Astrocyte of the cerebellum (primary cell): Measurements from ENCODE around the gene EIF3I.

Experiments used
- DNase-seq: peaks from one replicate; pipeline ENCODE4 v3.0.0-alpha.2; 2011; ENCODE audit warnings: low read depth
- H3K4me3 ChIP-seq: 2 replicates; pipeline ENCODE4 v1.5.1; 2011; ENCODE audit warnings: mild to moderate bottlenecking, low read depth, low read length, moderate library complexity
- CTCF ChIP-seq: IDR thresholded peaks from 2 replicates; pipeline ENCODE4 v1.5.1; 2012; ENCODE audit warnings: low read length, low read depth, moderate library complexity, mild to moderate bottlenecking; ENCODE audit errors: missing control alignments
- in situ Hi-C: cut with HindIII; loops from 2 replicates; pipeline ENCODE4 v1.10.0; 2017; ENCODE audit warnings: low sequenced_read_pairs

The EIF3I gene

GRCh38 chr1:32201011-32201855 is 21.0 kb upstream of the EIF3I start:
- DNase-seq: no peak
- peak overlapping the region; percentile 62 for H3K4me3 ChIP-seq
- TF ChIP-seq CTCF: no peak
- in situ Hi-C loops: loop anchor here (10.0 kb wide), 1 partner anchor 174 kb away; no protein-coding TSS in a partner anchor

GRCh38 chr1:32204943-32205361 is 17.3 kb upstream of the EIF3I start:
- in situ Hi-C loops: loop anchor here (10.0 kb wide), 1 partner anchor 170 kb away; no protein-coding TSS in a partner anchor
- DNase-seq: no peak
- peak overlapping the region; percentile 77 for H3K4me3 ChIP-seq
- TF ChIP-seq CTCF: no peak

- DNase-seq: no peak
- no peak for TF ChIP-seq CTCF
- in situ Hi-C loops: loop anchor here (10.0 kb wide), 1 partner anchor 169 kb away; no protein-coding TSS in a partner anchor
- H3K4me3 ChIP-seq: peak within 1 kb of the TSS; percentile 77
These were observed 16.5 kb upstream of the EIF3I start, which contains the start of gene IQCC for GRCh38 chr1:32205401-32206370. Gene IQCC (plus strand): TSS chr1:32205671. CDS start chr1:32205682, 11 bp downstream.

GRCh38 chr1:32208469-32208868 is 13.7 kb upstream of the EIF3I start:
- H3K4me3 ChIP-seq: no peak overlapping the region
- DNase-seq: no peak
- in situ Hi-C loops: loop anchor here (10.0 kb wide), 1 partner anchor 166 kb away; no protein-coding TSS in a partner anchor
- TF ChIP-seq CTCF: no peak

- TF ChIP-seq CTCF: no peak
- in situ Hi-C loops: loop anchor here (10.0 kb wide), 1 partner anchor 166 kb away; no protein-coding TSS in a partner anchor
- no peak for DNase-seq
- no peak within 1 kb of the TSS for H3K4me3 ChIP-seq
These were observed 13.3 kb upstream of the EIF3I start, which contains the start of gene DCDC2B for GRCh38 chr1:32208891-32209328. Gene DCDC2B (plus strand): TSS chr1:32209089. CDS start chr1:32209094, 5 bp downstream.
